HG02642 (cell line): ENCODE measurements around the gene TANC2.
"Not testable (repeated sequence)": the region's sequence is repeated elsewhere in the genome, so short reads cannot be mapped to it uniquely, and the experiment has no call there.

ENCODE experiments used
- ATAC-seq: cut with Tn5 transposase; IDR thresholded peaks from one replicate; pipeline ENCODE4 v1.9.1; 2021; ENCODE audit warnings: mild to moderate bottlenecking; ENCODE audit not compliant: unreplicated experiment, poor library complexity

The TANC2 gene

GRCh38 chr17:62963296-62963695, 2.7 kb upstream of the TANC2 start:
- ATAC-seq: no peak

- no peak for ATAC-seq
Measured at GRCh38 chr17:62964506-62964905, 1.5 kb upstream of the TANC2 start.

GRCh38 chr17:62965174-62965685, 805 bp upstream of the TANC2 start:
- no peak for ATAC-seq

- ATAC-seq: peak; percentile 43
Measured at GRCh38 chr17:62966426-62967204, 580 bp downstream of the TANC2 start.

- no peak for ATAC-seq
Measured at GRCh38 chr17:62967205-62967529, 1.1 kb downstream of the TANC2 start.

- ATAC-seq: peak; percentile 70
Measured at GRCh38 chr17:62968445-62968923, 2.4 kb downstream of the TANC2 start.

GRCh38 chr17:62970610-62971009, 4.6 kb downstream of the TANC2 start:
- no peak for ATAC-seq

GRCh38 chr17:62971853-62972252, 5.8 kb downstream of the TANC2 start:
- no peak for ATAC-seq

- ATAC-seq: no peak
Measured at GRCh38 chr17:62974788-62975187, 8.8 kb downstream of the TANC2 start.

GRCh38 chr17:62975206-62975605, 9.2 kb downstream of the TANC2 start:
- ATAC-seq: no peak

GRCh38 chr17:62976643-62977231, 10.7 kb downstream of the TANC2 start:
- not testable (repeated sequence) for ATAC-seq

GRCh38 chr17:62980842-62981241, 14.8 kb downstream of the TANC2 start:
- no peak for ATAC-seq

GRCh38 chr17:62981933-62982332, 15.9 kb downstream of the TANC2 start:
- ATAC-seq: no peak

- no peak for ATAC-seq
Measured at GRCh38 chr17:62984801-62985200, 18.8 kb downstream of the TANC2 start.

GRCh38 chr17:62986549-62986948, 20.5 kb downstream of the TANC2 start:
- ATAC-seq: no peak

GRCh38 chr17:62987136-62987535, 21.1 kb downstream of the TANC2 start:
- no peak for ATAC-seq

GRCh38 chr17:62989501-62989900, 23.5 kb downstream of the TANC2 start:
- no peak for ATAC-seq

- ATAC-seq: no peak
Measured at GRCh38 chr17:62994931-62995330, 28.9 kb downstream of the TANC2 start.

- no peak for ATAC-seq
Measured at GRCh38 chr17:62995377-62995885, 29.4 kb downstream of the TANC2 start.

- ATAC-seq: no peak
Measured at GRCh38 chr17:62996221-62996620, 30.2 kb downstream of the TANC2 start.

GRCh38 chr17:62998166-62998565, 32.1 kb downstream of the TANC2 start:
- ATAC-seq: no peak
